SW 1271 (cell line): ENCODE measurements around the gene AKR1B1.

Experiments used
- DNase-seq, 2 experiments: peaks; one replicate each; lab custom pipeline; 2025; lab: John Stamatoyannopoulos, UW

The AKR1B1 gene

DNA sequence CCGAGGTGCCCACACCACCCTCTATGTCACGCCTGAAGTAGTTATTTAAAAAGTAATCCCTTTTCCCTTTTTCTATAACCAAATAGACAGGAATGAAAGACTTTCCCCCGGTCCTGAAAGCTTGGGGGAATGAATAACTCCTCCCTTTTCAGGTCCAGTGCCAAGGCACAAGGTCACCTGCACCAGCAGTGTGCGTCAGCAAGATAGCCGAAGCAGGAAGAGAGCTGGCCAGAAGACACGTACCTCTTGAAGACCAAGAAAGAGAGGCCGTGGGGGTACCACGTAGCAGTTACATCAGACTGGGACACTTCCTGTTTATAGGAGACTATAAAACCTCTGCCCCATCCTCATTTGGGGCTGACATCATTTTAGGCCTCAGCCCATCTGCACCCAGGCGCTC, 10.7 kb upstream of the AKR1B1 start:
- DNase-seq: no peak

DNA sequence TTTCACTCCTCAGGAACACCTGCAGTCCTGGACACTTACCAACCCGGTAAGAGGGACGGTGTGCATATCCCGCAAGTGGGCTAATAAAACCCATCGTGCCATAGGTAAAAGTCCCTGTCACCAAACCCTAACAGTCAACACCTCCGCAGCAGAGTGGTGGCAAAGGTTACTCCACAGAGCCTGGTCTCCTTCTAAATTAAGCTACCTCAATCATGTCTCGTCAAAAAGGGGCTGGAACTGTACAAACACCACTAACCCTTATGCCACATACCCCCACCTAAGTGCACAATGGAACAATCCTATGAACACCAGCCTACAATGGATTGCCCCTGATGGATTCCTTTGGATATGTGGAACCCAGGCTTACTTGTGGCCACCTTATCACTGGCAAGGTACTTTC, 9.6 kb upstream of the AKR1B1 start:
- no peak for DNase-seq

GRCh38 chr7:134468054-134468453, 9.2 kb upstream of the AKR1B1 start:
- no peak for DNase-seq

DNA sequence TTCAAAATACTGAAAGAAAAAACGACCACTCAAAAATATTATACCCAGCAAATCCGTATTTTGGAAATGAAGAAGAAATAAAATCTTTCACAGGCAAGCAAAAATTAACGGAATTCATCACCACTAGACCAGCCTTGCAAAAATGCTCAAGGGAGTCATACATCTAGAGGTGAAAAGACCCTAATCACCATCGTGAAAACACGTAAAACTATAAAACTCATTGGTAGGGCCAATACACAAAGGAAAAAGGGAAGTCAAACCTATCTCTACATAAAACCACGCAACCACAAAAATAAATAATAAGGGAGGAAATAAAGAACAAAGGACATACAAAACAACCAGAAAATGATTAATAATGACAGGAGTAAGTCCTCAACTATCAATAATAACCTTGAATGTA, 6.6 kb upstream of the AKR1B1 start:
- DNase-seq: no peak

GRCh38 chr7:134464496-134464895, 5.6 kb upstream of the AKR1B1 start:
- DNase-seq: no peak

DNA sequence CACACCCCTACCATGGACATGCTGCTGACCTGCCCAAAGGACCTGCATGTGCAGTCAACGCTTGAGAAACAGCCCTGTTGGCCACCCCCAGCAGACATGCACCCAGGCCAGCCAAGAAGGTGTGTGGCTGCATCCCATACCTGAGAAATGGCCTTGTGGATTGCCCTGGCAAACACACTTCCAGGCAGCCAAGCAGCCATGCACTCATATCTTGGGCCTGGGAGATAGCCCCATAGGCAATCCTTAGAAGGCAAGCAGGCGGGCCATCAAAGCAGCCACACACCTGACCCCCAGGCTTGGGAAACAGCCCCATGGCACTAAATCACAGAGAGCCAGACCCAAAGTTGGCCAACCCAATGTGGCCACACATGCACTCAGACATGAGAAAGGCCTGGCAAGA, 4.9 kb upstream of the AKR1B1 start:
- DNase-seq: no peak

GRCh38 chr7:134462337-134462925, 3.5 kb upstream of the AKR1B1 start:
- DNase-seq: peak in 1 of 2 experiments; percentile 30

GRCh38 chr7:134461916-134462315, 3.0 kb upstream of the AKR1B1 start:
- DNase-seq: no peak

GRCh38 chr7:134459981-134460380, 1.1 kb upstream of the AKR1B1 start:
- no peak for DNase-seq

DNA sequence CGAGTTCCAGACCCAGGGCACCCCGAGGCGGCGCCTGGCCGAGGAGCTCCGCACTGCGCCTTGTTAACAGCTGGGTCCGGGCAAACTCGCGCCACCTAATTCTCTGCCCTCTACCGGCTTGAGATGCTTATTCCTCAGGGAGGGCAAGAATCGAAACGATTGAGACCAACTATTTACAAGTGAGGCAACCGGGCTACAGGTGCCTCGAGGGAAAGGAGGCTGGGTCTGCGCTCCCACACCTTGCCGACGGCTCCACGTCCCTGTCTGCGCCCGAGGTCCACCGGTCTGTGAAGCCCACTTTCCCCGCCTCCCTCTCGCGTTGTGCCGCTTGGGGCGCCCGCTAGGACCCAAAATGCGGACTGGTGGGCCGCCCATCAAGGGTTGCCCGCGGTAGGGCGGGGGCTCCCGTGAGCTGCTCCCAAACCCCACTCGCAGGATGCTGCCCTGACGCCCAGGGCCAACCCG, 527 bp downstream of the AKR1B1 start:
- peak; percentile 4 to 65 for DNase-seq

DNA sequence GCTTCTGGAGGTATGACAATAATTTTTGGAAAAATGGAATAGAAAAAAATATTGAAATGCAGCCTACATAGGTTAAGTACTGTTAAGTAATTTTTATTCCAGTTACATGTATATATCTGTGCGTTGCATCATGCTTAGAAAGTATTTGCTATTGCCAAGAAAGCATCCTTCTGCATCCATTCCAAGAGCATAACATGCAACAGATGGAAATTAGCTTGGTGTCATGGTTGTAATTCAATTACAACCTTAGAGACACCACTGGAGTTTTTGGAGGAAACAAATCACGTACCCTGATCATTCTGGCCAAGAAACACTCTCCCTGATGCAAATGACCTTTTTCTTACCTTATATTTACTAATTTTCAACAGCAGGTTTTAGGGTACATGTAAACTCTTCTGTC, 1.7 kb downstream of the AKR1B1 start:
- no peak for DNase-seq

GRCh38 chr7:134454277-134454676, 4.6 kb downstream of the AKR1B1 start:
- no peak for DNase-seq

DNA sequence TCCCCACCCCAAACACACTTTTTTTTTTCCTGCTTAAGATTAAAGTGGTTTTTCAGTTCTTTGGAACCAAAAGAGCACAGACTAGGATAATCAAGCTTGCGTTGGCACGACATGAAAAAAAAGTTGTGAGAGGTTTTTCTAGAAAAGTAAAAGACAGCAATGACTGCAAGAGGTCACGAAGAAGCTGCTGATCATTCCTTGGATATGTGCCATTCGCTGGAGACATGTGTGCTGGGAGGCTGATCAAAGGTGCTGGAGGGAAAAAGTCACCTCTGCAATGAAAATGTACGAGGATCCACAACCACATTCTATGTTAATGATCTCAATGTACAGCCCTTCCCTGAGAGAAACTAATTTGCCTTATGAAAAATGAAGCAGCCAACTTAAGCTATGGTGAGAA, 5.4 kb downstream of the AKR1B1 start:
- DNase-seq: no peak

DNA sequence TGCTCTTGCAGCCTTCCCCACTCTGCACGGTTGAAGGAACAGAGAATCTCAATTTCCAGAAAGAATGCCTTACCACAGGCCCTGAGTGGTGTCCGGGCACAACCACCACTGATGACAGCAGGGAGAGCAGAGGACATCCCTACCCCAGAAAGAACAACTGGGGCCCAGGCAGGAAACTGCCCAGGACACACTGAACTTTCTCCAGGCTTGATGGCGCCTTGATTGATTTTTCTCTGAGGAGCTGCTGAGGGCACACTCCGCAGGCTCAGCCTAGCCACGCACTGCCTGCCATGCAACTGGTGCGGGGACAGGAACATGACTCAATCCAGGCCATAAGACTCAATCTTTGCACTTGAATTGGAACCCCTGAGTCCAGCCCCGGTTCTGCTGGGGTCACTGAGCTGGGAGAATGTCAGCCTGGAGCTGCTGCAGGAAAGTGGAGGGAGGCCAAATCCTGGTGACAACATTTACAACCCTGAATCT, 5.9 kb downstream of the AKR1B1 start:
- no peak for DNase-seq

- DNase-seq: no peak
Observed at GRCh38 chr7:134452419-134452838, 6.5 kb downstream of the AKR1B1 start.

GRCh38 chr7:134451656-134452055, 7.2 kb downstream of the AKR1B1 start:
- no peak for DNase-seq

- no peak for DNase-seq
Observed at GRCh38 chr7:134450294-134451000, 8.5 kb downstream of the AKR1B1 start.

DNA sequence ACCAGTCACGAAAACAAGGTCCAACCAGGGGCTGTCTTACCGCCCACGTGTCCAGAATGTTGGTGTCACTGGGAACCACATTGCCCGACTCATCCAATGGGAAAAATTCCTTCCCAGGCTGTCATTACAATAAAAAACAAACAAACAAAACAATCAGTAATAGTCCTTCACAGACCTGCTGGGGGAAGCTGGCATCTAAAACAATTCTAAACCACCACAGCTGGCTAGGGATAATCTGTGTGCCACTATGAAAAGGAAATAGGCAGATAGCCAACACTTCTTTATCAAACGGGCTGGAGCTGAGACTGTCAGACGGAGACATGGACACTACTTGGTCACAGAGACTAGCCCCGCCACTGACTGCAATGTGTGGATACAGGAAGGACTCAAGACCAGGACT, 9.2 kb downstream of the AKR1B1 start:
- no peak for DNase-seq

DNA sequence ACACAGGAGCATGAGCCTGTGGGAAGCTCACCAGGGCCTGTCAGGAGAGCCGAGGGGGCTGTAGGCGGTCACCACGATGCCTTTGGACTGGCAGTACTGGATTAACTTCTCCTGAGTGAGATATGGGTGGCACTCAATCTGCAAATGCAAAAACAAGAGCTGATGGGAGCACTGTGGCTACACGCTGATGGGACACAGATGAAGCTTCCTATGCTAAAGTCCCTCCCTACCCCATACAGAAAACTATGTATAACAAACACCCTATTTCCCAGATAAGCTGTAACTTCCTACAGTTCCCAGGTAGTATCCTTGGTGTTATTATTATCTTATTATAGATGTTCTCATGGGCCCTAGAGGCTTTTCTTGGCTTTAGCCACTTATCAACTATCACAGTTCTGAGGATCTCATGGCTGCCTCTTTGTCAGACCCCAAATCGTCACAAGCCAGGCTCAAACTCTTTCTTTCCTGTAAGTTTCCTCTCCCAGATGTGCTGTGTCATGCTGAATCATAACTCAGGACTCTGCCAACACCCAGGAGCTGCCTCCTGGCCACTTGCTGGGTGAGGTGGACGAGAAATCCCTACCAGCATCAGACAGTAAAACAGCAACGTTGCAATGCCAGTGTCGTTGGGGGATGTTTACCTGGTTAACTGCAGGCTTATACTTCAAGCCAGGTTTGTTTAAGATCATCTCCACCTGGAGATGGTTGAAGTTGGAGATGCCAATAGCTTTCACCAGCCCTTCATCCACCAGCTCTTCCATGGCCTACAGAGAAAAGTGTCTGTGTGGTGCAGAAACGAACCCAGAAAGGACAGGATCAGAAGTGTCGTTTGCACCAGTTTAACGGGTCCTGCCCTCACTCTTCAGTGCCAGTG, 10.3 kb downstream of the AKR1B1 start:
- peak in 1 of 2 experiments; percentile 34 for DNase-seq

DNA sequence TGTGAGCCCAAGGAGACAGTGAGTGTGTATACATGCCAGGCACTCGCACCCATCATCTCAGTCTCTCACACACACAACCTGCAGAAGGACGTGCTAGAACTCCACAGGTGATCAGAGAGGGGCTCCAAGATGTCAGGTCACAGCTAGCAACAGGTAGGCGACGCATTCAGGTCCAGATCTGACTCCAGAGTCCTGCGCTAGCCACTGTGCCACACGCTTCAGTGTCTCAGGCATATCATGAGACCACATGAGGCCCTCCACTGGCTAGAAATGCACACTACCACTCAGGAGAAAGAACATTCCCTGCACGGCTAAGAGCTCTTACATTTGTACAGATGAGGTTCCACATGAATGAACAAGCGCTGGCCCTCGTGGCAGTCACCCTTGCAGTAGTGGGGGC, 11.5 kb downstream of the AKR1B1 start:
- no peak for DNase-seq

GRCh38 chr7:134446923-134447322, 12.0 kb downstream of the AKR1B1 start:
- DNase-seq: no peak

- DNase-seq: no peak
Observed at GRCh38 chr7:134446446-134446845, 12.5 kb downstream of the AKR1B1 start.

DNA sequence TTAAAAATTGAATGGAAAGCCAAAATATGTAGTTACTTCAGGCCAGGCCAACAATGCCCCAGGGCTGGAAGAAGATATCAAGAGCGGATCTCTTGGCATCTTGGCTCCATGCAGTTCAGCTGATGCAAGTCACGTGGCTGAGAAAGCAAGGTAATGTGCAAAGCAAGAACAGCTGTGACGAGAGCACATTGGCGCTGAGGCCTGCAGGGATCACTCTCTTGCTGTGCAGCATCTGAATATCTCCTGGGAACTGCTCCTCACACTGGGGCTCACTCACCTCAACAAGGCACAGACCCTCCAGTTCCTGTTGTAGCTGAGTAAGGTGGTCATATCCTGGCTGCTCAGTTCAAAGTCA, 14.0 kb downstream of the AKR1B1 start:
- DNase-seq: no peak
